ENCODE measurements around the gene BMAL2. TPM values are rescaled to one million over a fixed set of nuclear protein-coding genes. Genes with fewer than 3 reads are reported as not detected.

Gene BMAL2
- total and polyA plus RNA-seq, 5 donors from 2014 or later = 0.21 to 3.0 (median 2.2) TPM

- peaks cover 0 to 1% (median 0%) of the 10 kb centered on the region in 7 donors for H3K9me3 Mint-ChIP-seq
- Histone ChIP-seq H3K27ac (ENCODE audit: insufficient read depth, low read length, poor library complexity, severe bottlenecking) (no peak overlapping the region), H3K4me1 (ENCODE audit: control insufficient read depth, insufficient read depth, low read length, poor library complexity, severe bottlenecking) (peaks cover 12% of the 10 kb centered on the region), H3K4me3 (ENCODE audit: low read depth, low read length) (no peak overlapping the region), H3K36me3 (ENCODE audit: control insufficient read depth, insufficient read depth, low read length) (no peaks in the 10 kb centered on the region), H3K27me3 (ENCODE audit: control insufficient read depth, insufficient read depth, low read length) (peaks cover 23% of the 10 kb centered on the region), H3K9me3 (ENCODE audit: control insufficient read depth in 2 of 2, low read length in 2 of 2) (no peaks in the 10 kb centered on the region)
- peaks cover 0 to 15% (median 12%) of the 10 kb centered on the region in 4 donors for H3K4me1 Mint-ChIP-seq
- H3K27me3 Mint-ChIP-seq = peaks cover 37% of the 10 kb centered on the region
- no peak overlapping the region for H3K27ac Mint-ChIP-seq
- no peak for ATAC-seq (ENCODE audit: low read depth in 2 of 2)
- H3K4me3 Mint-ChIP-seq = peak overlapping the region in 1 of 4 donors; percentile 83
- no peaks in the 10 kb centered on the region for H3K36me3 Mint-ChIP-seq
- no peak for DNase-seq
Observed at GRCh38 chr12:27334721-27335082, 2.1 kb downstream of the BMAL2 start.

GRCh38 chr12:27335364-27336281, 3.0 kb downstream of the BMAL2 start:
- H3K4me1 ChIP-seq (ENCODE audit: control insufficient read depth, insufficient read depth, low read length, poor library complexity, severe bottlenecking) = peaks cover 12% of the 10 kb centered on the region
- H3K36me3 ChIP-seq (ENCODE audit: control insufficient read depth, insufficient read depth, low read length) = no peaks in the 10 kb centered on the region
- no peak overlapping the region for H3K4me3 ChIP-seq (ENCODE audit: low read depth, low read length)
- peaks cover 0 to 1% (median 0%) of the 10 kb centered on the region in 7 donors for H3K9me3 Mint-ChIP-seq
- H3K4me1 Mint-ChIP-seq = peaks cover 0 to 15% (median 12%) of the 10 kb centered on the region in 4 donors
- H3K27me3 Mint-ChIP-seq = peaks cover 34% of the 10 kb centered on the region
- peaks cover 23% of the 10 kb centered on the region for H3K27me3 ChIP-seq (ENCODE audit: control insufficient read depth, insufficient read depth, low read length)
- H3K27ac ChIP-seq (ENCODE audit: insufficient read depth, low read length, poor library complexity, severe bottlenecking) = no peak overlapping the region
- H3K27ac Mint-ChIP-seq = no peak overlapping the region
- DNase-seq = no peak
- no peaks in the 10 kb centered on the region for H3K9me3 ChIP-seq (ENCODE audit: control insufficient read depth in 2 of 2, low read length in 2 of 2)
- peak overlapping the region in 1 of 4 donors; percentile 43 for H3K4me3 Mint-ChIP-seq
- no peaks in the 10 kb centered on the region for H3K36me3 Mint-ChIP-seq
- no peak for ATAC-seq (ENCODE audit: low read depth in 2 of 2)

- Histone ChIP-seq H3K9me3 (ENCODE audit: control insufficient read depth in 2 of 2, low read length in 2 of 2) (no peaks in the 10 kb centered on the region), H3K27ac (ENCODE audit: insufficient read depth, low read length, poor library complexity, severe bottlenecking) (no peak overlapping the region), H3K27me3 (ENCODE audit: control insufficient read depth, insufficient read depth, low read length) (peaks cover 21% of the 10 kb centered on the region), H3K4me1 (ENCODE audit: control insufficient read depth, insufficient read depth, low read length, poor library complexity, severe bottlenecking) (peaks cover 12% of the 10 kb centered on the region), H3K4me3 (ENCODE audit: low read depth, low read length) (no peak overlapping the region), H3K36me3 (ENCODE audit: control insufficient read depth, insufficient read depth, low read length) (no peaks in the 10 kb centered on the region)
- H3K27me3 Mint-ChIP-seq = peaks cover 31% of the 10 kb centered on the region
- H3K27ac Mint-ChIP-seq = no peak overlapping the region
- DNase-seq = no peak
- peak overlapping the region in 1 of 4 donors; percentile 43 for H3K4me3 Mint-ChIP-seq
- no peaks in the 10 kb centered on the region for H3K36me3 Mint-ChIP-seq
- peaks cover 0 to 15% (median 11%) of the 10 kb centered on the region in 4 donors for H3K4me1 Mint-ChIP-seq
- no peak for ATAC-seq (ENCODE audit: low read depth in 2 of 2)
- peaks cover 0 to 1% (median 0%) of the 10 kb centered on the region in 7 donors for H3K9me3 Mint-ChIP-seq
Observed at GRCh38 chr12:27336282-27336653, 3.6 kb downstream of the BMAL2 start.

- Mint-ChIP-seq H3K9me3 (peaks cover 0 to 1% (median 0%) of the 10 kb centered on the region in 7 donors), H3K4me3 (no peak overlapping the region), H3K27me3 (peaks cover 21% of the 10 kb centered on the region), H3K27ac (no peak overlapping the region), H3K36me3 (no peaks in the 10 kb centered on the region), H3K4me1 (peaks cover 0 to 10% (median 3%) of the 10 kb centered on the region in 4 donors)
- peaks cover 11% of the 10 kb centered on the region for H3K4me1 ChIP-seq (ENCODE audit: control insufficient read depth, insufficient read depth, low read length, poor library complexity, severe bottlenecking)
- no peaks in the 10 kb centered on the region for H3K36me3 ChIP-seq (ENCODE audit: control insufficient read depth, insufficient read depth, low read length)
- ATAC-seq (ENCODE audit: low read depth in 2 of 2) (no peak), DNase-seq (no peak)
- H3K27ac ChIP-seq (ENCODE audit: insufficient read depth, low read length, poor library complexity, severe bottlenecking) = no peak overlapping the region
- H3K4me3 ChIP-seq (ENCODE audit: low read depth, low read length) = no peak overlapping the region
- peaks cover 12% of the 10 kb centered on the region for H3K27me3 ChIP-seq (ENCODE audit: control insufficient read depth, insufficient read depth, low read length)
- H3K9me3 ChIP-seq (ENCODE audit: control insufficient read depth in 2 of 2, low read length in 2 of 2) = no peaks in the 10 kb centered on the region
Observed at GRCh38 chr12:27337376-27337775, 4.7 kb downstream of the BMAL2 start.

GRCh38 chr12:27338473-27338872, 5.8 kb downstream of the BMAL2 start:
- H3K27ac Mint-ChIP-seq = no peak overlapping the region
- H3K4me1 Mint-ChIP-seq = peaks cover 0 to 7% (median 2%) of the 10 kb centered on the region in 4 donors
- no peaks in the 10 kb centered on the region for H3K36me3 Mint-ChIP-seq
- no peak overlapping the region for H3K4me3 ChIP-seq (ENCODE audit: low read depth, low read length)
- H3K27ac ChIP-seq (ENCODE audit: insufficient read depth, low read length, poor library complexity, severe bottlenecking) = no peak overlapping the region
- H3K27me3 Mint-ChIP-seq = peaks cover 19% of the 10 kb centered on the region
- peaks cover 0 to 1% (median 0%) of the 10 kb centered on the region in 7 donors for H3K9me3 Mint-ChIP-seq
- no peaks in the 10 kb centered on the region for H3K36me3 ChIP-seq (ENCODE audit: control insufficient read depth, insufficient read depth, low read length)
- peaks cover 6% of the 10 kb centered on the region for H3K4me1 ChIP-seq (ENCODE audit: control insufficient read depth, insufficient read depth, low read length, poor library complexity, severe bottlenecking)
- H3K27me3 ChIP-seq (ENCODE audit: control insufficient read depth, insufficient read depth, low read length) = peaks cover 12% of the 10 kb centered on the region
- ATAC-seq (ENCODE audit: low read depth in 2 of 2) = no peak
- H3K4me3 Mint-ChIP-seq = no peak overlapping the region
- no peaks in the 10 kb centered on the region for H3K9me3 ChIP-seq (ENCODE audit: control insufficient read depth in 2 of 2, low read length in 2 of 2)
- DNase-seq = no peak

- Histone ChIP-seq H3K36me3 (ENCODE audit: control insufficient read depth, insufficient read depth, low read length) (no peaks in the 10 kb centered on the region), H3K9me3 (ENCODE audit: control insufficient read depth in 2 of 2, low read length in 2 of 2) (no peaks in the 10 kb centered on the region), H3K27ac (ENCODE audit: insufficient read depth, low read length, poor library complexity, severe bottlenecking) (no peak overlapping the region), H3K4me1 (ENCODE audit: control insufficient read depth, insufficient read depth, low read length, poor library complexity, severe bottlenecking) (no peaks in the 10 kb centered on the region), H3K27me3 (ENCODE audit: control insufficient read depth, insufficient read depth, low read length) (no peaks in the 10 kb centered on the region), H3K4me3 (ENCODE audit: low read depth, low read length) (no peak overlapping the region)
- peaks cover 0 to 1% (median 0%) of the 10 kb centered on the region in 4 donors for H3K4me1 Mint-ChIP-seq
- peaks cover 11% of the 10 kb centered on the region for H3K27me3 Mint-ChIP-seq
- no peaks in the 10 kb centered on the region for H3K36me3 Mint-ChIP-seq
- DNase-seq (no peak), ATAC-seq (ENCODE audit: low read depth in 2 of 2) (no peak)
- H3K4me3 Mint-ChIP-seq = no peak overlapping the region
- H3K9me3 Mint-ChIP-seq = peaks cover 0 to 5% (median 0%) of the 10 kb centered on the region in 7 donors
- no peak overlapping the region for H3K27ac Mint-ChIP-seq
Observed at GRCh38 chr12:27340971-27341370, 8.3 kb downstream of the BMAL2 start.

- Histone ChIP-seq H3K36me3 (ENCODE audit: control insufficient read depth, insufficient read depth, low read length) (no peaks in the 10 kb centered on the region), H3K4me1 (ENCODE audit: control insufficient read depth, insufficient read depth, low read length, poor library complexity, severe bottlenecking) (no peaks in the 10 kb centered on the region), H3K4me3 (ENCODE audit: low read depth, low read length) (no peak overlapping the region), H3K27me3 (ENCODE audit: control insufficient read depth, insufficient read depth, low read length) (no peaks in the 10 kb centered on the region), H3K9me3 (ENCODE audit: control insufficient read depth in 2 of 2, low read length in 2 of 2) (no peaks in the 10 kb centered on the region), H3K27ac (ENCODE audit: insufficient read depth, low read length, poor library complexity, severe bottlenecking) (no peak overlapping the region)
- Mint-ChIP-seq H3K36me3 (no peaks in the 10 kb centered on the region), H3K4me3 (no peak overlapping the region), H3K27ac (no peak overlapping the region), H3K9me3 (peaks cover 0 to 5% (median 0%) of the 10 kb centered on the region in 7 donors), H3K27me3 (peaks cover 7% of the 10 kb centered on the region), H3K4me1 (no peaks in the 10 kb centered on the region)
- ATAC-seq (ENCODE audit: low read depth in 2 of 2) (no peak), DNase-seq (no peak)
Observed at GRCh38 chr12:27342536-27342935, 9.9 kb downstream of the BMAL2 start.
